HG02571 (cell line): ENCODE data around the gene EFCAB6.

Experiments
- ATAC-seq: cut with Tn5 transposase; IDR thresholded peaks from one replicate; pipeline ENCODE4 v1.9.1; 2021; ENCODE audit warnings: mild to moderate bottlenecking, moderate library complexity; ENCODE audit not compliant: unreplicated experiment

EFCAB6 gene

GRCh38 chr22:43533656-43534428 is 278.3 kb downstream of the EFCAB6 start:
- ATAC-seq: no peak

- no peak for ATAC-seq
These were observed 279.0 kb downstream of the EFCAB6 start for GRCh38 chr22:43533156-43533530.

GRCh38 chr22:43532301-43533155 is 279.6 kb downstream of the EFCAB6 start:
- no peak for ATAC-seq

- ATAC-seq: no peak
These were observed 280.5 kb downstream of the EFCAB6 start for GRCh38 chr22:43531651-43532050.

GRCh38 chr22:43530349-43531201 is 281.5 kb downstream of the EFCAB6 start:
- no peak for ATAC-seq

GRCh38 chr22:43529934-43530333 is 282.2 kb downstream of the EFCAB6 start:
- no peak for ATAC-seq

- no peak for ATAC-seq
These were observed 282.6 kb downstream of the EFCAB6 start for GRCh38 chr22:43529461-43529860.

- no peak for ATAC-seq
These were observed 283.3 kb downstream of the EFCAB6 start for GRCh38 chr22:43528601-43529360.

- no peak for ATAC-seq
These were observed 285.2 kb downstream of the EFCAB6 start for GRCh38 chr22:43526946-43527345.

- ATAC-seq: no peak
These were observed 285.9 kb downstream of the EFCAB6 start for GRCh38 chr22:43526117-43526655.

- no peak for ATAC-seq
These were observed 290.4 kb downstream of the EFCAB6 start for GRCh38 chr22:43521716-43522115.

GRCh38 chr22:43520632-43521039 is 291.5 kb downstream of the EFCAB6 start:
- ATAC-seq: no peak

GRCh38 chr22:43516996-43517635 is 295.0 kb downstream of the EFCAB6 start:
- no peak for ATAC-seq

- no peak for ATAC-seq
These were observed 295.7 kb downstream of the EFCAB6 start for GRCh38 chr22:43516386-43516785.

GRCh38 chr22:43515902-43516301 is 296.2 kb downstream of the EFCAB6 start:
- no peak for ATAC-seq

GRCh38 chr22:43515411-43515810 is 296.7 kb downstream of the EFCAB6 start:
- ATAC-seq: no peak

- ATAC-seq: no peak
These were observed 297.5 kb downstream of the EFCAB6 start for GRCh38 chr22:43514476-43515157.

- ATAC-seq: no peak
These were observed 299.8 kb downstream of the EFCAB6 start for GRCh38 chr22:43512279-43512678.

- ATAC-seq: no peak
These were observed 300.7 kb downstream of the EFCAB6 start for GRCh38 chr22:43511276-43511910.
